Colonic mucosa (tissue), 4 donors: ENCODE results near the gene TUFT1. TPM values are rescaled to one million over a fixed set of nuclear protein-coding genes. Genes with fewer than 3 reads are reported as not detected.

ENCODE experiments used
- DNase-seq: peaks from one replicate; pipeline ENCODE4 v3.0.0-alpha.2; 2020
- H3K27ac ChIP-seq: fragments of 200-600 bp; one replicate; pipeline ENCODE4 v1.8.0; 2021
- H3K27me3 ChIP-seq: fragments of 200-600 bp; one replicate; pipeline ENCODE4 v1.8.0; 2021
- H3K36me3 ChIP-seq: fragments of 200-600 bp; one replicate; pipeline ENCODE4 v1.8.0; 2021
- H3K4me1 ChIP-seq: fragments of 200-600 bp; one replicate; pipeline ENCODE4 v1.8.0; 2021; ENCODE audit warnings: mild to moderate bottlenecking
- H3K4me3 ChIP-seq: fragments of 200-600 bp; one replicate; pipeline ENCODE4 v1.8.0; 2021
- H3K9ac ChIP-seq, 2 donors: one replicate each; pipeline ENCODE4 v1.7.0; 2013; ENCODE audit warnings: control low read depth in 2 of 2, low read depth in 2 of 2, low read length in 2 of 2
- H3K9me3 ChIP-seq: fragments of 200-600 bp; one replicate; pipeline ENCODE4 v1.8.0; 2021
- CTCF ChIP-seq: fragments of 200-600 bp; IDR thresholded peaks from one replicate; pipeline ENCODE4 v1.8.0; 2022; ENCODE audit warnings: antibody characterized with exemption, mild to moderate bottlenecking
- intact Hi-C: fragments of 100-400 bp; cut with DNase I; formaldehyde crosslinking; loops from one replicate; pipeline ENCODE4 v1.14.1; 2022
- total RNA-seq, 2 donors: library from RNA; stranded (reverse); fragmentation: NEBNext Ultra II Directional in 1 of 2; extraction: Animal tissue kit (Norgen Biotek cat#: 25700) in 1 of 2; gene quantifications; one replicate each; pipeline ENCODE4 v1.2.1, GENCODE V29; 2021
- donor health status: healthy.
- donor health status: DM: no; HTN: no; CAD: no.
- donor health status: DM: no; HTN: no; CAD: no.

TUFT1 gene
- total RNA-seq, 2 donors from 2014 or later = 25.5 to 40.6 TPM

- Histone ChIP-seq H3K9ac (peak overlapping the region in 1 of 2 donors; percentile 74), H3K27me3 (no peaks in the 10 kb centered on the region), H3K27ac (peak overlapping the region; percentile 76), H3K36me3 (no peaks in the 10 kb centered on the region), H3K9me3 (no peaks in the 10 kb centered on the region), H3K4me1 (peaks cover 3% of the 10 kb centered on the region), H3K4me3 (no peak overlapping the region)
- no peak for TF ChIP-seq CTCF
- DNase-seq = peak; percentile 86
- intact Hi-C loops = no loop called here
Measured at GRCh38 chr1:151510020-151510405, 30.1 kb upstream of the TUFT1 start.

GRCh38 chr1:151510614-151510956, 29.5 kb upstream of the TUFT1 start:
- no peak for DNase-seq
- H3K4me1 ChIP-seq = peaks cover 3% of the 10 kb centered on the region
- H3K4me3 ChIP-seq = peak overlapping the region; percentile 71
- H3K9me3 ChIP-seq = no peaks in the 10 kb centered on the region
- peak overlapping the region; percentile 76 for H3K27ac ChIP-seq
- no peaks in the 10 kb centered on the region for H3K27me3 ChIP-seq
- TF ChIP-seq CTCF = no peak
- intact Hi-C loops = no loop called here
- peak overlapping the region in 1 of 2 donors; percentile 74 for H3K9ac ChIP-seq
- H3K36me3 ChIP-seq = no peaks in the 10 kb centered on the region

- peak within 1 kb of the TSS; percentile 71 for H3K4me3 ChIP-seq
- intact Hi-C loops = no loop called here
- TF ChIP-seq CTCF = no peak
- DNase-seq = peak; percentile 93
- H3K36me3 ChIP-seq = no peaks in the 10 kb centered on the region
- H3K27me3 ChIP-seq = no peaks in the 10 kb centered on the region
- peak within 1 kb of the TSS; percentile 85 for H3K9ac ChIP-seq
- H3K27ac ChIP-seq = peak within 1 kb of the TSS; percentile 76
- H3K9me3 ChIP-seq = no peaks in the 10 kb centered on the region
- peaks cover 3% of the 10 kb centered on the region for H3K4me1 ChIP-seq
Measured at GRCh38 chr1:151510957-151511635, 29.0 kb upstream of the TUFT1 start, which contains the start of gene CGN. CGN (plus strand) TSS chr1:151511387; CDS start chr1:151518520, 7,133 bp downstream.

- H3K27me3 ChIP-seq = no peaks in the 10 kb centered on the region
- intact Hi-C loops = no loop called here
- TF ChIP-seq CTCF = no peak
- peaks cover 3% of the 10 kb centered on the region for H3K4me1 ChIP-seq
- peak overlapping the region; percentile 76 for H3K27ac ChIP-seq
- peak overlapping the region; percentile 85 for H3K9ac ChIP-seq
- H3K9me3 ChIP-seq = no peaks in the 10 kb centered on the region
- peak overlapping the region; percentile 71 for H3K4me3 ChIP-seq
- peak; percentile 60 for DNase-seq
- no peaks in the 10 kb centered on the region for H3K36me3 ChIP-seq
Measured at GRCh38 chr1:151511636-151512215, 28.4 kb upstream of the TUFT1 start.

- intact Hi-C loops = no loop called here
- Histone ChIP-seq H3K27me3 (no peaks in the 10 kb centered on the region), H3K27ac (peak overlapping the region; percentile 76), H3K9me3 (no peaks in the 10 kb centered on the region), H3K9ac (peak overlapping the region; percentile 85), H3K36me3 (no peaks in the 10 kb centered on the region), H3K4me1 (peaks cover 3% of the 10 kb centered on the region), H3K4me3 (peak overlapping the region; percentile 71)
- DNase-seq = peak; percentile 31
- no peak for TF ChIP-seq CTCF
Measured at GRCh38 chr1:151512326-151512725, 27.8 kb upstream of the TUFT1 start.
